Stimulated activated CD8-positive, alpha-beta memory T cell treated with anti-CD3 and anti-CD28 coated beads, Interleukin-15, amount 100 ng/mL, for 4 hours (primary cell): ENCODE data around the gene IL2RG.
A peak's percentile ranks its signal among the peaks of the same experiment; 100 is the strongest.

Experiments
- DNase-seq, 2 donors: peaks; one replicate each; pipeline ENCODE4 v3.0.0-alpha.2; 2020; ENCODE audit warnings: low read depth in 2 of 2

Gene IL2RG

DNA sequence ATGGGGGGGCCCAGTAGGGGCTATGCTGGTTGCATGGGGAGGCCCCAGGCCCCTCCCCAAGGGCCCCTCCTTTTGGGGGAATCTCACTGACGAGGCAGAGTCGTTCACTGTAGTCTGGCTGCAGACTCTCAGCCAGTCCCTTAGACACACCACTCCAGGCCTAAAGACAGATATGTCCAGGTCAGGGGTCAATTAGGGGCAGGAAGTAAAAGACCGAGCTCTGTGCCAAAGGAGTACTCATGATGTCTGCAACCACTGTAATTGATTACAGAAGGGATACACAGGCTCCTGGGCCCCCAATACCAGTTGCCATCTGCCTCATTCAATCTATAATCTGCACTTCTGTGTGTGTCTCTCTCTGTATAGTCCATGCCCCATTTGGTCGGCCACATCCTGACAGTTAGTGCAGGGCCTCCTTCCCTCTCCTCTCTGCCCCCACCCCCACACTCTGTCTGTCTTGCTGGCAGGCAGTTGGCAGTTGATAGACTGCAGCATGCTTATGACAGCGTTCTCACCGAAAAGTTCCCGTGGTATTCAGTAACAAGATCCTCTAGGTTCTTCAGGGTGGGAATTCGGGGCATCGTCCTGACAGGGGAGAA lies 3.5 kb downstream of the IL2RG start:
- DNase-seq, result no peak

DNA sequence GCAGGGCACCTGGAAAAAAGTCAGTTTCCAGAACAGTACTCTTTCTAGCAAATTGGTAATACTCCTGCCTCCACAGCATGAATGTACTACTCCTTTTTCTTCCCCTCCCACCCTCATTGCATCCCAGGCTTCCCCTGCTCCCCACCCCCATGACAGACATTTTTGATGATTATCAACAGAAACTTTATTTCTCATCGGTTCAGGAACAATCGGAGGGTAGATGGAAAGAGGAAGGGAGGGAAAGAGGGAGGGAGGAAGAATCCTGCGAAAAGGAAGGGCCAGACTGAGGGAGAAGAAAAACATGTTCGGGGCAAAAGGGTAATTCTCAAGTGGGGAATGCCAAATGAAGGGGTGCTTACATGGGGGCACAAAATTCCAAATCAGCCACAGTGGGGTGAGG lies 4.1 kb downstream of the IL2RG start:
- no peak for DNase-seq

- no peak for DNase-seq
Measured at GRCh38 chrX:71106427-71106826, 5.0 kb downstream of the IL2RG start, which contains the start of gene CXorf65. Gene CXorf65, minus strand, starts transcription at chrX:71106740. Its CDS starts 184 bp downstream, at chrX:71106556.

GRCh38 chrX:71105628-71106027 lies 5.7 kb downstream of the IL2RG start:
- no peak for DNase-seq

DNA sequence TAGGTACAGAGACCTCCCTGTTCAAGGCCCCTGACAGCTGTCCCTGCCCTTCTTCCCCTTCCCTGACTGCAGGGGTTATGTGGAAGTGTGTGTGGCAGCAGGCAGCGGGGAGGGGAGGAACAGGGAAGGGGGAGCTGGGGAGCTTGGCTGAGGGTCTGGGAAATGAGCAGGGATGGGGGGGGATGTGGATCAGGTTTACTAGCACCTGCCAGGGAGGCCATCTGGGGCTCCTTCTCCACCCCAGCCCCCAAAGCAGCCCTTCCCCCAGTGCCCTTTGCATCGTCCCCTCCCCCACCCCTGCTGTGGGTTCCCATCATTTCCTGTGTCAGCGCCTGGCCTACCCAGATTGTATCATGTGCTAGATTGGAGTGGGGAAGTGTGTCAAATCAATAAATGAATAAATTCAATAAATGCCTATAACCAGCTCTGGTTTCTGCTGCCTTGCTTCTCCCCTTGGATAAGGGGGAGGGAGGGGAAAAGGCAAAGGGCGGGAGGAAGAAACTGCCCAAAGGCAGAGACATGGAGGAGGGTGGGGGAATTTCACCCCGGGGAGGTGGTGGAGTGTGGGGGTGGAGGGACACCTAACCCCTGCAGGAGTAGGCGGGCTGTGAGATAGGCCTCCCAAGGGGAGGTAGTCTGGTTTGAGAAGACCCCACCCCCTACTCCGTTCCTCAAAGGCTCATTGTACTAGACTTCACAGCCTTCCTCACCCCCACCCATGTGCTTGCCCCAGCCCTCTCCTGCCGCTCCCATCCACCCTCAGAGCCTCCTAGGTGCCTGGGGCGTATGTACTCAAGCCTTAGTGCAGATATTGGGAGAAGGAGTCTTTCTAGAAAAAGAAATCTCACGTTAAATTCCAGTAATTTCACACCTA lies 8.0 kb downstream of the IL2RG start:
- no peak for DNase-seq

GRCh38 chrX:71102292-71102691 lies 9.1 kb downstream of the IL2RG start:
- DNase-seq, result no peak

- no peak for DNase-seq
Measured at GRCh38 chrX:71100581-71101505, 10.5 kb downstream of the IL2RG start.

GRCh38 chrX:71099736-71100135 lies 11.6 kb downstream of the IL2RG start:
- no peak for DNase-seq

GRCh38 chrX:71098951-71099506 lies 12.3 kb downstream of the IL2RG start:
- no peak for DNase-seq

GRCh38 chrX:71098302-71098701 lies 13.1 kb downstream of the IL2RG start:
- DNase-seq, result peak in 1 of 2 donors; percentile 68

GRCh38 chrX:71096760-71097032 lies 14.7 kb downstream of the IL2RG start:
- no peak for DNase-seq

DNA sequence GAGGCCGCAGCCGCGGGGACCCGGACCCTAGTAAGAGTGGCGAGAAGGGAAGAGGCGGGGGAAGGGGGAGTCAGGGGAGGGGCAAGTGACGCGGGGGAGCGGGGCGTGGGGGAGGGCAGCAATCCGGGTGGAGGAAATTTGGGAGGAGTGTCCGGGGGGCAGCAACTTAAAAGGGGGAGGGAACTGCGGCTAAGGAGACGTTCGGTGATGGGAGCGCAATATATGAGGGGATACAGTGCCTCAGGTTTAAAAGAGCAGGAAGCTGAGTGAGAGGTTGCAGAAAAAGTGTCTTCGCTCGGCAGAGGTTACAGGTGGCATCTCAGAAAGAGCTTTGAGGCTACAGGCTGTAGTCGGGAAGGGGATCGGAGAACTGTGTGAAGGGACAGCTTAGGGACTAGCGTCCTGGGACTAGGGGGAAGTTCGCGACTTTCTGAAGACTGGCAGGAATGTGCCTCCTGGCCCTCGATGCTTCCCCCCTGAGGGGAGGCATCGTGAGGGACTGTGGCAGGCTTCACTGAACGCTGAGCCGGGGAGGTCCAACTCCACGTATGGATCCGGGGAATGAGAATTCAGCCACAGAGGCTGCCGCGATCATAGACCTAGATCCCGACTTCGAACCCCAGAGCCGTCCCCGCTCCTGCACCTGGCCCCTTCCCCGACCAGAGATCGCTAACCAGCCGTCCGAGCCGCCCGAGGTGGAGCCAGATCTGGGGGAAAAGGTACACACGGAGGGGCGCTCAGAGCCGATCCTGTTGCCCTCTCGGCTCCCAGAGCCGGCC lies 15.2 kb downstream of the IL2RG start:
- no peak for DNase-seq

DNA sequence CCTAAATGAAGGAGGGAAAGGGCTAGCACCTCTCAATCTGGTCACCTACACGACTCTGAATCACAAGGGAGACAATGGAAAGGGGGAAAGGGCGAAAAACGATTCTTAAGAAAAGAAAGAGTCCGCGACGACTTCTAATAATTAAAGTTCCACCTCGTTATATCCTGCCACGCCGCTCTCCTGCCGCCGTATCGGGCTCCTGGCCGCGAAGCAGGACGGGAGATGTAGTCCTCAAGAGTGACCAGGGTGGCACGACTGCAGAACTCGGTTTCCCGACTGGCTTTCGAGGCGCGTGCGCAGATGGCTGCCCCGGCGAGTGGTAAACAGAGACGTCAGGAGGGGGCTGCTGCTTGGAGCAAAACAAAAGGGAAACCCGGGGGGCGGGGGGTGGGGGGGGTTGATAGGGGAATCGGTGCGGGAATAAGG lies 15.8 kb downstream of the IL2RG start, which contains the start of gene FOXO4:
TSS of gene FOXO4 (plus strand) at position 297 of the 426 bp plus-strand sequence. CDS start 678 bp downstream, outside the sequence.
- peak; percentile 72 to 83 for DNase-seq

- DNase-seq, result no peak
Measured at GRCh38 chrX:71095033-71095432, 16.3 kb downstream of the IL2RG start.

DNA sequence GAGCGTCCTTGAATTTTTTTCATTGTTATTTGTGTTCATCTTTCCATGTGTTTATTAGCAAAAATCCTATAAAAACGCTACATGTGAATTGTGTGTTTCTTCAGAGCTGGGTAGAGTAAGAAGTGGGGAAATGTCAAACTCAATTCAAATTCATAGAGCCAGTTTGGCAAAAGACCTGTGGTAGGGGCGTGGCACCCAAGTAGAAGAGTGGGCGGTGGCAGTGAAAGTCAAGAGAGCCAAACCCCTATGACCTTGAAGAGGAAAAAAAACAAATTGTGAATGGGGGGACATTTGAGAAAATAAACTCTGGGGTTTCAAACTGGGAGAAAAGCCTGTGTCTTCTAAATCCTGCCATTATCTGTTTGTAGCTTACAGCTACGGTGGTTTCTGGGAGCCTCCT lies 20.1 kb downstream of the IL2RG start:
- DNase-seq, result no peak

DNA sequence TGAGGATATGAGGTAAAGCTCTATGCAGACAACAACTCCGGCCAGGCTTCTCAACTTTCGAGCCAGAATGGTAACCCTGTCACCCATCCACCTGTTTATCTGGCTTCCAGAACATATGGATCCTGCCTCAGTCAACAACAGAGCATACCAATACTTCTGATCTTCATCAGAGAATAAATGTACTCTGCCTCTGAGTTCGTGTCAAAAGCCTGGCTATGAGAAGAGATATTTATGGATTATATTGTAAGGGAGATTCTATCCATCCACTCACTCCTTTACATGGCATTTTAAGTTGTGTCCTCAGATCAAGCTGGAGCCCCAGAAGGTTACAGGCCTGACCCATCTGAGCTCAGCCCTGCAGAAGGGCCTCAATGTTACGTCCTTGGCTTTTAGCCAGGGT lies 25.5 kb downstream of the IL2RG start:
- DNase-seq, result no peak

- DNase-seq, result no peak
Measured at GRCh38 chrX:71082822-71083221, 28.6 kb downstream of the IL2RG start.

DNA sequence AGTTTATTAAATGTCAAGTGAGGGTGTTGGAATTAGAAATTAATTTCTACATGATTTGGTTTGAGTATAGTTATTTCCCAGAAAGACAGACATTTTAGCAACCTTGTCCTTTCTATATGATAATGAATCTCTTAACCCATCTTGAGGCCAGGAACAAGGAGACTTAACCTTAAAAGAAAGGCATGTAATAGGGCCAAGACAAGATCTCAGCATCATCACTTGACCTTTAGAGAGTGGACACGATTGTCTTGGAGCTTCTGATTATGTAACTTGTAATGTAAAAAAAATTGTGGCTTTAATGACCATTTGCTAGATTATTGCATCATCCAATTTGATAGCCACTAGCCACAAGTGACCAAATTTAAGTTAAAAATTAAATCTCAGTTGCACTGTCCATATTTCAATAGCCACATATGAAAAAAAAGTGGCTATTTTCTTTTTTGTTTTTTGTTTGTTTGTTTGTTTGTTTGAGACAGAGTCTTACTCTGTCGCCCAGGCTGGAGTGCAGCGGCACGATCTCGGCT lies 29.2 kb downstream of the IL2RG start:
- DNase-seq, result no peak

- DNase-seq, result no peak
Measured at GRCh38 chrX:71081330-71082123, 29.9 kb downstream of the IL2RG start.

- no peak for DNase-seq
Measured at GRCh38 chrX:71070531-71070930, 40.8 kb downstream of the IL2RG start.
